Neural cell (in vitro differentiated cells): ENCODE data around the gene ANKFN1. TPM values are rescaled to one million over a fixed set of nuclear protein-coding genes. Genes with fewer than 3 reads are reported as not detected.

Source experiments
- H2AFZ ChIP-seq: fragments of 200-600, 300-800 bp; sonication (generic), shearing (Covaris generic); 2 replicates; pipeline ENCODE4 v1.6.0; 2014; ENCODE audit warnings: low read depth, mild to moderate bottlenecking, antibody characterized with exemption, low read length, moderate library complexity
- H3F3A ChIP-seq: fragments of 200-600 bp; shearing (Covaris generic); 2 replicates; pipeline ENCODE4 v1.6.1; 2016; ENCODE audit warnings: mild to moderate bottlenecking, moderate library complexity, mixed read lengths, antibody characterized with exemption, low read length; ENCODE audit not compliant: insufficient read depth, poor library complexity, severe bottlenecking
- H3K27ac ChIP-seq: fragments of 200-600, 300-800 bp; sonication (generic), shearing (Covaris generic); 2 replicates; pipeline ENCODE4 v1.5.1; 2014; ENCODE audit warnings: mild to moderate bottlenecking, low read length, moderate library complexity
- H3K27me3 ChIP-seq: fragments of 300-800, 200-600 bp; sonication (generic), shearing (Covaris generic); 2 replicates; pipeline ENCODE4 v1.6.0; 2014; ENCODE audit warnings: mild to moderate bottlenecking, low read depth, low read length, moderate library complexity; ENCODE audit not compliant: insufficient read depth
- H3K36me3 ChIP-seq: fragments of 300-800, 200-600 bp; sonication (generic), shearing (Covaris generic); 2 replicates; pipeline ENCODE4 v1.5.1; 2014; ENCODE audit warnings: mild to moderate bottlenecking, antibody characterized with exemption, low read length, moderate library complexity; ENCODE audit not compliant: insufficient read depth
- H3K4me2 ChIP-seq: fragments of 300-800, 200-600 bp; sonication (generic), shearing (Covaris generic); 2 replicates; pipeline ENCODE4 v1.6.0; 2014; ENCODE audit warnings: mild to moderate bottlenecking, low read length
- H3K4me3 ChIP-seq: fragments of 300-800, 200-600 bp; sonication (generic), shearing (Covaris generic); 2 replicates; pipeline ENCODE4 v1.5.1; 2014; ENCODE audit warnings: mild to moderate bottlenecking, low read length, moderate library complexity
- H3K79me2 ChIP-seq: fragments of 200-600 bp; shearing (Covaris generic); replicated peaks from 2 replicates; pipeline ENCODE4 v1.6.0; 2014; ENCODE audit warnings: mild to moderate bottlenecking, low read length, moderate library complexity; ENCODE audit not compliant: insufficient read depth
- H3K9ac ChIP-seq: fragments of 300-800, 200-600 bp; sonication (generic), shearing (Covaris generic); 2 replicates; pipeline ENCODE4 v1.6.1; 2016; ENCODE audit warnings: mild to moderate bottlenecking, low read length, mixed read lengths
- H3K9me2 ChIP-seq: fragments of 200-600 bp; shearing (Covaris generic); 2 replicates; pipeline ENCODE4 v1.6.1; 2016; ENCODE audit warnings: mild to moderate bottlenecking, low read length, mixed read lengths; ENCODE audit not compliant: insufficient read depth
- H3K9me3 ChIP-seq: fragments of 200-600, 300-800 bp; sonication (generic), shearing (Covaris generic); 2 replicates; pipeline ENCODE4 v1.6.1; 2016; ENCODE audit warnings: mild to moderate bottlenecking, mixed run types, low read length, moderate library complexity, mixed read lengths
- H4K20me1 ChIP-seq: fragments of 200-600 bp; shearing (Covaris generic); 2 replicates; pipeline ENCODE4 v1.6.1; 2016; ENCODE audit warnings: mild to moderate bottlenecking, mixed run types; ENCODE audit not compliant: insufficient read depth
- EP300 ChIP-seq: fragments of 450-650 bp; conservative IDR thresholded peaks from 2 replicates; pipeline ENCODE4 v1.6.1; 2014; ENCODE audit warnings: antibody characterized with exemption, mild to moderate bottlenecking, moderate library complexity; ENCODE audit not compliant: poor library complexity, severe bottlenecking
- EZH2 ChIP-seq: fragments of 200-600, 300-800 bp; shearing (Covaris generic), sonication (generic); IDR thresholded peaks from 2 replicates; pipeline ENCODE4 v1.6.1; 2014; ENCODE audit warnings: antibody characterized with exemption, low read length, borderline replicate concordance, mild to moderate bottlenecking; ENCODE audit not compliant: insufficient read depth, poor library complexity, severe bottlenecking
- MXI1 ChIP-seq: fragments of 450-650 bp; conservative IDR thresholded peaks from 2 replicates; pipeline ENCODE4 v1.6.1; 2014; ENCODE audit warnings: antibody characterized with exemption, mild to moderate bottlenecking; ENCODE audit not compliant: poor library complexity, severe bottlenecking
- POLR2AphosphoS5 ChIP-seq: IDR thresholded peaks from 2 replicates; pipeline ENCODE4 v1.6.1; 2012
- RAD21 ChIP-seq: fragments of 450-650 bp; conservative IDR thresholded peaks from 2 replicates; pipeline ENCODE4 v1.6.1; 2014; ENCODE audit warnings: antibody characterized with exemption, mild to moderate bottlenecking, moderate library complexity
- REST ChIP-seq: IDR thresholded peaks from 2 replicates; pipeline ENCODE4 v1.6.1; 2012; ENCODE audit warnings: borderline replicate concordance
- SMC3 ChIP-seq: fragments of 450-650 bp; conservative IDR thresholded peaks from 2 replicates; pipeline ENCODE4 v1.6.1; 2014; ENCODE audit warnings: antibody characterized with exemption, mild to moderate bottlenecking, moderate library complexity; ENCODE audit not compliant: poor library complexity
- TAF1 ChIP-seq: IDR thresholded peaks from 2 replicates; pipeline ENCODE4 v1.6.1; 2012; ENCODE audit warnings: low read depth
- polyA plus RNA-seq: library from polyadenylated mRNA; depleted of rRNA; stranded (reverse); fragments of >200 nt; gene quantifications from 2 replicates; pipeline ENCODE4 v1.2.3, GENCODE V29; 2014
- TF ChIP-seq, protein P1 (sequence below): fragments of 450-650 bp; IDR thresholded peaks from 2 replicates; pipeline ENCODE4 v1.5.1; 2014; ENCODE audit warnings: antibody characterized with exemption, mild to moderate bottlenecking, moderate library complexity; ENCODE audit not compliant: poor library complexity, severe bottlenecking

Gene ANKFN1
- polyA plus RNA-seq, 1 donor from 2014 or later: 0.14 TPM

- no peaks in the 10 kb centered on the region for H3K27me3 ChIP-seq
- H3K27ac ChIP-seq: no peak overlapping the region
- H2AFZ ChIP-seq: no peak overlapping the region
- no peaks in the 10 kb centered on the region for H3K9me2 ChIP-seq
- H4K20me1 ChIP-seq: no peaks in the 10 kb centered on the region
- H3K4me3 ChIP-seq: no peak overlapping the region
- H3K4me2 ChIP-seq: no peak overlapping the region
- H3F3A ChIP-seq: no peaks in the 10 kb centered on the region
- no peak for TF ChIP-seq SMC3
- TF ChIP-seq EZH2: no peak
- TF ChIP-seq, protein P1, sequence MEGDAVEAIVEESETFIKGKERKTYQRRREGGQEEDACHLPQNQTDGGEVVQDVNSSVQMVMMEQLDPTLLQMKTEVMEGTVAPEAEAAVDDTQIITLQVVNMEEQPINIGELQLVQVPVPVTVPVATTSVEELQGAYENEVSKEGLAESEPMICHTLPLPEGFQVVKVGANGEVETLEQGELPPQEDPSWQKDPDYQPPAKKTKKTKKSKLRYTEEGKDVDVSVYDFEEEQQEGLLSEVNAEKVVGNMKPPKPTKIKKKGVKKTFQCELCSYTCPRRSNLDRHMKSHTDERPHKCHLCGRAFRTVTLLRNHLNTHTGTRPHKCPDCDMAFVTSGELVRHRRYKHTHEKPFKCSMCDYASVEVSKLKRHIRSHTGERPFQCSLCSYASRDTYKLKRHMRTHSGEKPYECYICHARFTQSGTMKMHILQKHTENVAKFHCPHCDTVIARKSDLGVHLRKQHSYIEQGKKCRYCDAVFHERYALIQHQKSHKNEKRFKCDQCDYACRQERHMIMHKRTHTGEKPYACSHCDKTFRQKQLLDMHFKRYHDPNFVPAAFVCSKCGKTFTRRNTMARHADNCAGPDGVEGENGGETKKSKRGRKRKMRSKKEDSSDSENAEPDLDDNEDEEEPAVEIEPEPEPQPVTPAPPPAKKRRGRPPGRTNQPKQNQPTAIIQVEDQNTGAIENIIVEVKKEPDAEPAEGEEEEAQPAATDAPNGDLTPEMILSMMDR: no peak
- no peak for TF ChIP-seq REST
- TF ChIP-seq POLR2AphosphoS5: no peak
- no peak for TF ChIP-seq TAF1
- TF ChIP-seq MXI1: no peak
- no peak for TF ChIP-seq RAD21
- TF ChIP-seq EP300: no peak
- no peaks in the 10 kb centered on the region for H3K36me3 ChIP-seq
- no peak overlapping the region for H3K9ac ChIP-seq
- no peaks in the 10 kb centered on the region for H3K9me3 ChIP-seq
- H3K79me2 ChIP-seq: no peaks in the 10 kb centered on the region
Measured at GRCh38 chr17:56528696-56529095, 375.4 kb downstream of the ANKFN1 start.

- Histone ChIP-seq H3F3A (no peaks in the 10 kb centered on the region), H3K27me3 (no peaks in the 10 kb centered on the region), H3K4me2 (no peak overlapping the region), H3K79me2 (no peaks in the 10 kb centered on the region), H4K20me1 (no peaks in the 10 kb centered on the region), H3K9me3 (no peaks in the 10 kb centered on the region), H3K9me2 (no peaks in the 10 kb centered on the region), H3K27ac (no peak overlapping the region), H3K36me3 (no peaks in the 10 kb centered on the region), H3K9ac (no peak overlapping the region), H2AFZ (no peak overlapping the region), H3K4me3 (no peak overlapping the region)
- no peak for TF ChIP-seq EZH2
- no peak for TF ChIP-seq TAF1
- TF ChIP-seq SMC3: no peak
- TF ChIP-seq RAD21: no peak
- no peak for TF ChIP-seq POLR2AphosphoS5
- no peak for TF ChIP-seq EP300
Measured at GRCh38 chr17:56532926-56533325, 379.7 kb downstream of the ANKFN1 start.
